ENCODE data around the gene NR0B2. TPM values are rescaled to one million over a fixed set of nuclear protein-coding genes. Genes with fewer than 3 reads are reported as not detected.

NR0B2 gene
- total and polyA plus RNA-seq, 2 of the 13 experiments (the other 11 are each of a cell fraction or from before 2014, with no cell fraction given): 72.5 to 133 TPM

GRCh38 chr1:26915204-26915842, 1.5 kb upstream of the NR0B2 start (continued):
- TF ChIP-seq, protein P1, sequence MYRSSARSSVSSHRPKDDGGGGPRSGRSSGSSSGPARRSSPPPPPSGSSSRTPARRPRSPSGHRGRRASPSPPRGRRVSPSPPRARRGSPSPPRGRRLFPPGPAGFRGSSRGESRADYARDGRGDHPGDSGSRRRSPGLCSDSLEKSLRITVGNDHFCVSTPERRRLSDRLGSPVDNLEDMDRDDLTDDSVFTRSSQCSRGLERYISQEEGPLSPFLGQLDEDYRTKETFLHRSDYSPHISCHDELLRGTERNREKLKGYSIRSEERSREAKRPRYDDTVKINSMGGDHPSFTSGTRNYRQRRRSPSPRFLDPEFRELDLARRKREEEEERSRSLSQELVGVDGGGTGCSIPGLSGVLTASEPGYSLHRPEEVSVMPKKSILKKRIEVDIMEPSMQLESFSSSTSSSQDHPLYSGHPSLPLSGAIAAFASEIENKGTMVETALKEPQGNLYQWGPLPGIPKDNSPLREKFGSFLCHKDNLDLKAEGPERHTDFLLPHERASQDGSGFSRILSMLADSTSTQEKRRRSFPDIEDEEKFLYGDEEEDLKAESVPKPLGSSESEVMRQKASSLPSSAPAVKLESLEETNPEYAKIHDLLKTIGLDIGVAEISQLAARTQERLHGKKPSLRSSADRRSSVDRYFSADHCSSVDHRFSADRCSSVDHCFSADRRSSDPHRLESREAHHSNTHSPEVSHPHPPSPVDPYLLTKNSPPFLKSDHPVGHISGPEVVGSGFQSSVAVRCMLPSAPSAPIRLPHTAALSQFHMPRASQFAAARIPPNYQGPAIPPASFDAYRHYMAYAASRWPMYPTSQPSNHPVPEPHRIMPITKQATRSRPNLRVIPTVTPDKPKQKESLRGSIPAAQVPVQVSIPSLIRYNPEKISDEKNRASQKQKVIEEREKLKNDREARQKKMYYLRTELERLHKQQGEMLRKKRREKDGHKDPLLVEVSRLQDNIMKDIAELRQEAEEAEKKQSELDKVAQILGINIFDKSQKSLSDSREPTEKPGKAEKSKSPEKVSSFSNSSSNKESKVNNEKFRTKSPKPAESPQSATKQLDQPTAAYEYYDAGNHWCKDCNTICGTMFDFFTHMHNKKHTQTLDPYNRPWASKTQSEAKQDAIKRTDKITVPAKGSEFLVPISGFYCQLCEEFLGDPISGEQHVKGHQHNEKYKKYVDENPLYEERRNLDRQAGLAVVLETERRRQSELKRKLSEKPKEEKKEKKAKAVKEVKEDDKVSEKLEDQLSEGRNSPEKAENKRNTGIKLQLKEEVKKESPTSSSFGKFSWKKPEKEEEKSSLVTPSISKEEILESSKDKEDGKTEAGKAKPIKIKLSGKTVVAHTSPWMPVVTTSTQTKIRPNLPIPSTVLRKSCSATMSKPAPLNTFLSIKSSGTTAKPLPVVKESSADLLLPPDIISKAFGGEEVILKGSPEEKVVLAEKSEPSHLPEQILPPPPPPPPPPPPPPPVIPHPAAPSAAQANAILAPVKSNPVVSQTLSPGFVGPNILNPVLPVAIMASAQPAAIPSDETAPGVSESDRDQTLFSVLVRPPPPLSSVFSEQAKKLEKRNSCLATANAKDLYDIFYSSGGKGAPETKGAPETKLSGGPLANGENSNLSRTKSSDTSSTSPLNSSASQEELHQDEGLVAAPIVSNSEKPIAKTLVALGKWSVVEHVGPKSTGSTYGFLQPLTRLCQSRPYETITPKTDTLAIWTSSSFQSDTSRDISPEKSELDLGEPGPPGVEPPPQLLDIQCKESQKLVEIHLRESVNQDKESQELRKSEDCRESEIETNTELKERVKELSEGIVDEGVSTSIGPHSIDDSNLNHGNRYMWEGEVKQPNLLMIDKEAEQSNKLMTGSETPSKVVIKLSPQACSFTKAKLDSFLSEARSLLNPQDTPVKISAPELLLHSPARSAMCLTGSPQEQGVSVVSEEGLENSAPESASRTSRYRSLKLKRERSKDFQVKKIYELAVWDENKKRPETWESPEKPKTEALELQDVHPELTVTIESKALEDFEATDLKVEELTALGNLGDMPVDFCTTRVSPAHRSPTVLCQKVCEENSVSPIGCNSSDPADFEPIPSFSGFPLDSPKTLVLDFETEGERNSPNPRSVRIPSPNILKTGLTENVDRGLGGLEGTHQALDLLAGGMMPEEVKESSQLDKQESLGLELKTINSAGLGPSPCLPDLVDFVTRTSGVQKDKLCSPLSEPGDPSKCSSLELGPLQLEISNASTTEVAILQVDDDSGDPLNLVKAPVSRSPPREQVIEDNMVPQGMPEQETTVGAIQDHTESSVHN (CRISPR knock-in tag; IDR thresholded peaks at IDR 0.05): no peak
- TF ChIP-seq MED8 (CRISPR knock-in tag; IDR thresholded peaks at IDR 0.05; ENCODE audit: insufficient replicate concordance): no peak
- no peak for TF ChIP-seq GZF1 (CRISPR knock-in tag; IDR thresholded peaks at IDR 0.05)
- TF ChIP-seq U2AF1 (optimal IDR thresholded peaks at IDR 0.05; ENCODE audit: low read depth, low read length): no peak
- TF ChIP-seq ZNF484 (CRISPR knock-in tag; IDR thresholded peaks at IDR 0.05; ENCODE audit: borderline replicate concordance, low read depth): no peak
- no peak for TF ChIP-seq XBP1 (CRISPR knock-in tag; IDR thresholded peaks at IDR 0.05)
- no peak for TF ChIP-seq CENPT (CRISPR knock-in tag; IDR thresholded peaks at IDR 0.05; ENCODE audit: low read depth)
- TF ChIP-seq, protein P2, sequence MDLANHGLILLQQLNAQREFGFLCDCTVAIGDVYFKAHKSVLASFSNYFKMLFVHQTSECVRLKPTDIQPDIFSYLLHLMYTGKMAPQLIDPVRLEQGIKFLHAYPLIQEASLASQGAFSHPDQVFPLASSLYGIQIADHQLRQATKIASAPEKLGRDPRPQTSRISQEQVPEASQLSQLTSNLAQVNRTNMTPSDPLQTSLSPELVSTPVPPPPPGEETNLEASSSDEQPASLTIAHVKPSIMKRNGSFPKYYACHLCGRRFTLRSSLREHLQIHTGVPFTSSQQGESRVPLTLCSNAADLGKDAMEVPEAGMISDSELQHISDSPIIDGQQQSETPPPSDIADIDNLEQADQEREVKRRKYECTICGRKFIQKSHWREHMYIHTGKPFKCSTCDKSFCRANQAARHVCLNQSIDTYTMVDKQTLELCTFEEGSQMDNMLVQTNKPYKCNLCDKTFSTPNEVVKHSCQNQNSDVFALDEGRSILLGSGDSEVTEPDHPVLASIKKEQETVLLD (CRISPR knock-in tag; IDR thresholded peaks at IDR 0.05; ENCODE audit: low read depth): no peak
- TF ChIP-seq PAF1 (CRISPR knock-in tag; IDR thresholded peaks at IDR 0.05): no peak
- no peak for TF ChIP-seq ZNF678 (CRISPR knock-in tag; IDR thresholded peaks at IDR 0.05)
- no peak for TF ChIP-seq NAIF1 (CRISPR knock-in tag; IDR thresholded peaks at IDR 0.05; ENCODE audit: borderline replicate concordance)
- no peak for TF ChIP-seq ZNF335 (CRISPR knock-in tag; IDR thresholded peaks at IDR 0.05)
- no peak for TF ChIP-seq ZNF329 (CRISPR knock-in tag; IDR thresholded peaks at IDR 0.05; ENCODE audit: low read depth)
- TF ChIP-seq NFIB (CRISPR knock-in tag; IDR thresholded peaks at IDR 0.05; ENCODE audit: borderline replicate concordance): no peak
- TF ChIP-seq ZNF619 (CRISPR knock-in tag; IDR thresholded peaks at IDR 0.05): no peak
- TF ChIP-seq E2F2 (CRISPR knock-in tag; IDR thresholded peaks at IDR 0.05; ENCODE audit: borderline replicate concordance): no peak
- no peak for TF ChIP-seq ZNF557 (CRISPR knock-in tag; IDR thresholded peaks at IDR 0.05)
- 0 out of 2 replicates have a peak, but pooled peaks have one; percentile 13 for TF ChIP-seq ZNF414 (CRISPR knock-in tag; IDR thresholded peaks at IDR 0.05)
- peak; percentile 90 for TF ChIP-seq MYC (CRISPR knock-in tag; IDR thresholded peaks at IDR 0.05; ENCODE audit: borderline replicate concordance)

All from HepG2 (cell line).